ENCODE results near the gene GTF2F1. TPM values are rescaled to one million over a fixed set of nuclear protein-coding genes. Genes with fewer than 3 reads are reported as not detected.

Gene GTF2F1
- total and polyA plus RNA-seq, 2 experiments from 2014 or later, result 43.0 to 96.7 TPM

GRCh38 chr19:6421075-6422014 lies 28.4 kb upstream of the GTF2F1 start:
- TF ChIP-seq, protein P1, sequence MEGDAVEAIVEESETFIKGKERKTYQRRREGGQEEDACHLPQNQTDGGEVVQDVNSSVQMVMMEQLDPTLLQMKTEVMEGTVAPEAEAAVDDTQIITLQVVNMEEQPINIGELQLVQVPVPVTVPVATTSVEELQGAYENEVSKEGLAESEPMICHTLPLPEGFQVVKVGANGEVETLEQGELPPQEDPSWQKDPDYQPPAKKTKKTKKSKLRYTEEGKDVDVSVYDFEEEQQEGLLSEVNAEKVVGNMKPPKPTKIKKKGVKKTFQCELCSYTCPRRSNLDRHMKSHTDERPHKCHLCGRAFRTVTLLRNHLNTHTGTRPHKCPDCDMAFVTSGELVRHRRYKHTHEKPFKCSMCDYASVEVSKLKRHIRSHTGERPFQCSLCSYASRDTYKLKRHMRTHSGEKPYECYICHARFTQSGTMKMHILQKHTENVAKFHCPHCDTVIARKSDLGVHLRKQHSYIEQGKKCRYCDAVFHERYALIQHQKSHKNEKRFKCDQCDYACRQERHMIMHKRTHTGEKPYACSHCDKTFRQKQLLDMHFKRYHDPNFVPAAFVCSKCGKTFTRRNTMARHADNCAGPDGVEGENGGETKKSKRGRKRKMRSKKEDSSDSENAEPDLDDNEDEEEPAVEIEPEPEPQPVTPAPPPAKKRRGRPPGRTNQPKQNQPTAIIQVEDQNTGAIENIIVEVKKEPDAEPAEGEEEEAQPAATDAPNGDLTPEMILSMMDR (IDR thresholded peaks at IDR 0.05; ENCODE audit: low read depth, low read length), result no peak
- no peak overlapping the region for H3K4me3 ChIP-seq
- H3K36me3 ChIP-seq, result peaks cover 43% of the 10 kb centered on the region
- no peaks in the 10 kb centered on the region for H3K9me3 ChIP-seq (ENCODE audit: low read depth)
- H3K27ac ChIP-seq, result peak overlapping the region; percentile 36
- no peak for DNase-seq (ENCODE audit: low read depth in 1 of 2, low spot score in 1 of 2)
- no peaks in the 10 kb centered on the region for H3K27me3 ChIP-seq
- peaks cover 11% of the 10 kb centered on the region for H3K4me1 ChIP-seq (ENCODE audit: low read depth)

- H3K36me3 ChIP-seq, result peaks cover 66% of the 10 kb centered on the region
- H3K27me3 ChIP-seq, result no peaks in the 10 kb centered on the region
- peaks cover 11% of the 10 kb centered on the region for H3K4me1 ChIP-seq (ENCODE audit: low read depth)
- no peak overlapping the region for H3K4me3 ChIP-seq
- TF ChIP-seq, protein P1 (IDR thresholded peaks at IDR 0.05; ENCODE audit: low read depth, low read length), result no peak
- no peaks in the 10 kb centered on the region for H3K9me3 ChIP-seq (ENCODE audit: low read depth)
- no peak overlapping the region for H3K27ac ChIP-seq
- no peak for DNase-seq (ENCODE audit: low read depth in 1 of 2, low spot score in 1 of 2)
Observed at GRCh38 chr19:6418562-6418932, 25.6 kb upstream of the GTF2F1 start.

GRCh38 chr19:6417713-6418561 lies 25.0 kb upstream of the GTF2F1 start:
- H3K4me1 ChIP-seq (ENCODE audit: low read depth), result peaks cover 7% of the 10 kb centered on the region
- H3K27me3 ChIP-seq, result no peaks in the 10 kb centered on the region
- H3K36me3 ChIP-seq, result peaks cover 66% of the 10 kb centered on the region
- TF ChIP-seq, protein P1 (IDR thresholded peaks at IDR 0.05; ENCODE audit: low read depth, low read length), result peak; percentile 49
- no peak overlapping the region for H3K27ac ChIP-seq
- H3K9me3 ChIP-seq (ENCODE audit: low read depth), result no peaks in the 10 kb centered on the region
- peak in 1 of 2 donors; percentile 37 for DNase-seq (ENCODE audit: low read depth in 1 of 2, low spot score in 1 of 2)
- no peak overlapping the region for H3K4me3 ChIP-seq

GRCh38 chr19:6416658-6417405 lies 23.9 kb upstream of the GTF2F1 start:
- Histone ChIP-seq H3K27me3 (no peaks in the 10 kb centered on the region), H3K36me3 (peaks cover 63% of the 10 kb centered on the region), H3K27ac (no peak overlapping the region), H3K4me1 (ENCODE audit: low read depth) (no peaks in the 10 kb centered on the region), H3K9me3 (ENCODE audit: low read depth) (no peaks in the 10 kb centered on the region), H3K4me3 (no peak overlapping the region)
- TF ChIP-seq, protein P1 (IDR thresholded peaks at IDR 0.05; ENCODE audit: low read depth, low read length), result no peak
- no peak for DNase-seq (ENCODE audit: low read depth in 1 of 2, low spot score in 1 of 2)

DNA sequence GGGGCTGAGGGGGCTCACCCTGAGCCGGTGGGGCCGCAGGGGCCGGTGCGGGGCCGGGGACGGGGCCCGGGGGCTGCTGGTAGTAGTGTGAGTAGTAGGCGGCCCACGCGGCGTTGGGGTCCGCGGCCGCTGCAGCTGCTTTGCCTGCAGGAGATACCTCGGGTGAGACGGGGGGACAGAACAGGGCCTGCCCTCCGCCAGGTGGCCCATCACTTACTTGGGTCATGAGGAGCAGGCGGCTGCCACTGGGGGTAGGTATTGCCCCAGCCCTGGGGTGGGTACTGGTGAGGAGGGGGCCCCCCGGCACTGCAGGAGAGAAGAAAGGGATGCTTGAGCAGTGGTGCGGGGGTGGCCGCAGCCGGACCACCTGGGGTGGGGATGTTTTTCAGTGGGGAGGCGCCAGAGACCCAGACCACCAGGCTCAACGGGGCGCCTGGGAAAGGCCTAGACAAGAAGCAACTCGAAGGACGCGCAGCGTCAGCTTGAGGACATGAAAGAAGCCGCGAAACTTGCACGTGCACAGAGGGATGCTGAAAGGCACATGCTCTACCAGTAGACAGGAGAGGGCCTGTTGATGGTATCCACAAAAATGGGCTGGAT lies 22.7 kb upstream of the GTF2F1 start:
- H3K36me3 ChIP-seq, result peaks cover 59% of the 10 kb centered on the region
- no peak overlapping the region for H3K27ac ChIP-seq
- DNase-seq (ENCODE audit: low read depth in 1 of 2, low spot score in 1 of 2), result no peak
- no peaks in the 10 kb centered on the region for H3K9me3 ChIP-seq (ENCODE audit: low read depth)
- no peaks in the 10 kb centered on the region for H3K4me1 ChIP-seq (ENCODE audit: low read depth)
- no peak overlapping the region for H3K4me3 ChIP-seq
- TF ChIP-seq, protein P1 (IDR thresholded peaks at IDR 0.05; ENCODE audit: low read depth, low read length), result no peak
- H3K27me3 ChIP-seq, result no peaks in the 10 kb centered on the region

Measured in cardiac muscle cell (in vitro differentiated cells and primary cell).